ENCODE results near the gene FIG4.
"Not testable (repeated sequence)": the region's sequence is repeated elsewhere in the genome, so short reads cannot be mapped to it uniquely, and the experiment has no call there.

Gene FIG4

DNA sequence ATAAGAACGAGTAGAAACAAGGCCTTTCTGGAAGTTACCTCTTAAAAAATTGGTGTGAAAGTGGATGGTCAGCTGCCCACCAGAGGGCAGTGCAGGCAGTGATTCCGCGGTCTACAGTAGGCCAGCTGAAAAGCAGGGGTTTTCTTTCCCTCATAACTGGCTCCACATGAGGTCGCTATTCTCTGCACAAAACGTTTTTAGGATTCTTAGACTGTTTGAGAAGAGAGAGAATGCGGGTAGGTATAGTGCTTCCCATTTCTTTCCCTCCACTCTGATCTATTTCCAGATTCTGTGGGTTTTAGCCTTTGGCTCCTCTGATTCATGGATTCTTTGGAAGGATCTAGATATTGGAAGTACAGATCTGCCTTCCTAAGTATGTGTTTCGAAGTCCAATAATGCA is 14.2 kb downstream of the FIG4 start:
- H3K79me1 ChIP-seq (ENCODE audit: low read length) = no peaks in the 10 kb centered on the region
- no peak overlapping the region for H3K27ac ChIP-seq (ENCODE audit: low read depth, low read length)
- H2BK120ac ChIP-seq (ENCODE audit: low read depth, low read length) = no peak overlapping the region
- H3K4ac ChIP-seq (ENCODE audit: low read depth, low read length) = no peak overlapping the region
- H3K36me3 ChIP-seq (ENCODE audit: control insufficient read depth, insufficient read depth, low read length) = no peaks in the 10 kb centered on the region
- H2AK5ac ChIP-seq (ENCODE audit: low read length) = no peak overlapping the region
- no peak overlapping the region for H3K23ac ChIP-seq (ENCODE audit: low read length)
- H3K27me3 ChIP-seq (ENCODE audit: insufficient read depth, low read length, poor library complexity) = no peaks in the 10 kb centered on the region
- H3K18ac ChIP-seq (ENCODE audit: low read length) = no peak overlapping the region
- no peaks in the 10 kb centered on the region for H3K79me2 ChIP-seq (ENCODE audit: control insufficient read depth, insufficient read depth, low read length)
- no peak overlapping the region for H4K5ac ChIP-seq (ENCODE audit: low read length)
- H3K56ac ChIP-seq (ENCODE audit: low read length) = no peak overlapping the region
- peak; percentile 92 for DNase-seq
- no peak overlapping the region for H3K4me3 ChIP-seq (ENCODE audit: low read length)
- H2BK5ac ChIP-seq (ENCODE audit: low read length) = no peak overlapping the region
- no CpG with 5 or more reads among the region's 7 CpGs for WGBS (ENCODE audit: extremely low coverage, insufficient coverage, low lambda C conversion rate)
- no peaks in the 10 kb centered on the region for H3K4me1 ChIP-seq (ENCODE audit: control insufficient read depth, low read depth, low read length)
- no peak overlapping the region for H3K9ac ChIP-seq (ENCODE audit: low read length)
- H3K4me2 ChIP-seq (ENCODE audit: low read length) = no peak overlapping the region
- H2BK15ac ChIP-seq (replicated peaks; ENCODE audit: low read depth) = no peak overlapping the region
- H4K8ac ChIP-seq (ENCODE audit: low read depth, low read length) = no peak overlapping the region

DNA sequence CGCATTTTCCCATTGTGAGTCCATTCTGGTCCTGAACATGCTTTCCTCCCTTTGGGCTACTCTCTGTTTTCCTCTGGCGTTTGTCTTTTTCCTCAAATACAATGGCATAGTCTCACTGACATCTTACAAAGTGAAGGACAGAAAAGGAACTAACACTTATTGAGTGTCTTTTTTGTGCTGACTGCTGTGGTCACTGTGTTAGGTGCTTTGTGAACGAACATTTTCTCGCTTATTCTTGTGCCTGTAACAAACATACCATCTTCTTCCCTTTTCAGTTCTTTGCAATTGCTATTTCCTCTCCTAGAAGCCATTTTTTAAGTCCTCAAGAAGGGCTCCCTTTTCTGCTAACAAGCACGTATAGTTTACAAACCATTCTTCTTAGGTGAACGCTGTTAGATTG is 15.4 kb downstream of the FIG4 start:
- Histone ChIP-seq H3K36me3 (ENCODE audit: control insufficient read depth, insufficient read depth, low read length) (no peaks in the 10 kb centered on the region), H3K4me2 (ENCODE audit: low read length) (no peak overlapping the region), H2AK5ac (ENCODE audit: low read length) (no peak overlapping the region), H2BK120ac (ENCODE audit: low read depth, low read length) (no peak overlapping the region), H3K27ac (ENCODE audit: low read depth, low read length) (no peak overlapping the region), H3K23ac (ENCODE audit: low read length) (no peak overlapping the region), H3K4ac (ENCODE audit: low read depth, low read length) (no peak overlapping the region), H4K8ac (ENCODE audit: low read depth, low read length) (no peak overlapping the region), H4K5ac (ENCODE audit: low read length) (no peak overlapping the region), H3K9ac (ENCODE audit: low read length) (no peak overlapping the region), H3K18ac (ENCODE audit: low read length) (no peak overlapping the region), H2BK15ac (replicated peaks; ENCODE audit: low read depth) (no peak overlapping the region), H3K4me1 (ENCODE audit: control insufficient read depth, low read depth, low read length) (no peaks in the 10 kb centered on the region), H3K79me2 (ENCODE audit: control insufficient read depth, insufficient read depth, low read length) (no peaks in the 10 kb centered on the region), H2BK5ac (ENCODE audit: low read length) (no peak overlapping the region), H3K4me3 (ENCODE audit: low read length) (no peak overlapping the region), H3K27me3 (ENCODE audit: insufficient read depth, low read length, poor library complexity) (no peaks in the 10 kb centered on the region), H3K56ac (ENCODE audit: low read length) (no peak overlapping the region), H3K79me1 (ENCODE audit: low read length) (no peaks in the 10 kb centered on the region)
- DNase-seq = no peak
- no CpG with 5 or more reads among the region's 6 CpGs for WGBS (ENCODE audit: extremely low coverage, insufficient coverage, low lambda C conversion rate)

DNA sequence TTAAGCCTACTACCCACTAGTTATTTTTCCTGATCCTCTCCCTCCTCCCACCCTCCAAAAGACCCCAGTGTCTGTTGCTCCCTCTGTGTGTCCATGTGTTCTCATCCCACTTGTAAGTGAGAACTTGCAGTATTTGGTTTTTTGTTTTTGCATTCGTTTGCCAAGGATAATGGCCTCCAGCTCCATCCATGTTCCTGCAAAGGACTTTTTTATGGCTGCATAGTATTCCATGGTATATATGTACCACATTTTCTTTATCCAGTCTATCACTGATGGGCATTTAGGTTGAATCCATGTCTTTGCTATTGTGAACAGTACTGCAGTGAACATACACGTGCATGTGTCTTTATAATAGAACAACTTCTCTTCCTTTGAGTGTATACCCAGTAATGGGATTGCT is 17.0 kb downstream of the FIG4 start:
- H3K4me1 ChIP-seq (ENCODE audit: control insufficient read depth, low read depth, low read length); H2BK120ac ChIP-seq (ENCODE audit: low read depth, low read length); H3K27me3 ChIP-seq (ENCODE audit: insufficient read depth, low read length, poor library complexity); H3K79me1 ChIP-seq (ENCODE audit: low read length); H3K23ac ChIP-seq (ENCODE audit: low read length); H3K4ac ChIP-seq (ENCODE audit: low read depth, low read length); H3K9ac ChIP-seq (ENCODE audit: low read length); H4K5ac ChIP-seq (ENCODE audit: low read length); H3K4me3 ChIP-seq (ENCODE audit: low read length); H3K56ac ChIP-seq (ENCODE audit: low read length); H2AK5ac ChIP-seq (ENCODE audit: low read length); H4K8ac ChIP-seq (ENCODE audit: low read depth, low read length); H3K18ac ChIP-seq (ENCODE audit: low read length); H2BK5ac ChIP-seq (ENCODE audit: low read length); H2BK15ac ChIP-seq (replicated peaks; ENCODE audit: low read depth); DNase-seq; H3K27ac ChIP-seq (ENCODE audit: low read depth, low read length); H3K79me2 ChIP-seq (ENCODE audit: control insufficient read depth, insufficient read depth, low read length); H3K4me2 ChIP-seq (ENCODE audit: low read length); H3K36me3 ChIP-seq (ENCODE audit: control insufficient read depth, insufficient read depth, low read length): not testable (repeated sequence)
- no CpG with 5 or more reads among the region's 2 CpGs for WGBS (ENCODE audit: extremely low coverage, insufficient coverage, low lambda C conversion rate)

DNA sequence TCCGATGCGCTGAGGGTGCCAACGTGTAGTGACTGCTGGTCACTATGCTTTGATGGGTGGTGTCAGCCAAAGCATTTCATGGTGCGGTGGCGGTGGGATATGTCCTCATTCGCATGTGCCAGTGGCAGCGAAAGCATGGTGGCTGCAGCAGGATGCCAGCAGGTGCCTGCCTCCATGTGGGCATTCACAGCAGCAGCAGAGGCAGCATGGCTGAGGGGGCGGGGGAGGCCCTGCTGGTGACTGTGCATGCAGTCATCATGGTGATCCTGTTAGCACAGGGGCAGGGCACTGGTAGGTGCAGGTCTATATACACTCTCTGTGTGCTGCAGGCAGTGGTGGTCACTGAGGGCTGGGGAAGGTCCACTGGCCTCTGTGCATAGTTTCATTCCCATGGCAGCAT is 22.0 kb downstream of the FIG4 start:
- Histone ChIP-seq H2AK5ac (ENCODE audit: low read length) (no peak overlapping the region), H4K8ac (ENCODE audit: low read depth, low read length) (no peak overlapping the region), H3K56ac (ENCODE audit: low read length) (peak overlapping the region; percentile 19), H3K9ac (ENCODE audit: low read length) (no peak overlapping the region), H3K27me3 (ENCODE audit: insufficient read depth, low read length, poor library complexity) (no peaks in the 10 kb centered on the region), H2BK5ac (ENCODE audit: low read length) (no peak overlapping the region), H3K4me1 (ENCODE audit: control insufficient read depth, low read depth, low read length) (no peaks in the 10 kb centered on the region), H3K4ac (ENCODE audit: low read depth, low read length) (no peak overlapping the region), H3K79me2 (ENCODE audit: control insufficient read depth, insufficient read depth, low read length) (no peaks in the 10 kb centered on the region), H3K23ac (ENCODE audit: low read length) (no peak overlapping the region), H3K79me1 (ENCODE audit: low read length) (no peaks in the 10 kb centered on the region), H3K27ac (ENCODE audit: low read depth, low read length) (no peak overlapping the region), H3K4me3 (ENCODE audit: low read length) (no peak overlapping the region), H3K36me3 (ENCODE audit: control insufficient read depth, insufficient read depth, low read length) (no peaks in the 10 kb centered on the region), H2BK120ac (ENCODE audit: low read depth, low read length) (no peak overlapping the region), H3K4me2 (ENCODE audit: low read length) (no peak overlapping the region), H3K18ac (ENCODE audit: low read length) (no peak overlapping the region), H2BK15ac (replicated peaks; ENCODE audit: low read depth) (no peak overlapping the region), H4K5ac (ENCODE audit: low read length) (no peak overlapping the region)
- DNase-seq = no peak
- no CpG with 5 or more reads among the region's 8 CpGs for WGBS (ENCODE audit: extremely low coverage, insufficient coverage, low lambda C conversion rate)

DNA sequence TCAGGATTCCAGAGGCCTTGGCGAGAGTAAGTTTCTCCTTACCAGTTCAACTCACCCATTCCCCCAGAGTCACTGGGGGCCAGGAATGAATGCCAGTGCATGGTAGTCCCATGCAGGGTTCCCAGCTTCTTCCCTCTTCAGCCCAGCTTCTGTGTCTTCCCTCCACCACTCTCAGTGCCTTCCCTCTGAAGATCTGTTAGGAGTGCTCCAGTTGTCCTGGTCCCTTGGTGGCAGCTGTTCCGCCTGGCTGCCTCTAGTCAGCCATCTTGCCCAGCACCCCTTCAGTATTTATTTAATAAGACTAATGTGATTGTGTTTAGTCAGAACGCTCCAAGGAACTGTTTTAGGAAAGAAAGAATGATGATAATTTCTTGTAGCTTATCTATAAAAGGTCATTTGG is 23.1 kb downstream of the FIG4 start:
- no peaks in the 10 kb centered on the region for H3K36me3 ChIP-seq (ENCODE audit: control insufficient read depth, insufficient read depth, low read length)
- no peak overlapping the region for H2BK5ac ChIP-seq (ENCODE audit: low read length)
- no peak overlapping the region for H3K4me3 ChIP-seq (ENCODE audit: low read length)
- H3K79me1 ChIP-seq (ENCODE audit: low read length) = no peaks in the 10 kb centered on the region
- H3K56ac ChIP-seq (ENCODE audit: low read length) = no peak overlapping the region
- no peak overlapping the region for H3K18ac ChIP-seq (ENCODE audit: low read length)
- no peaks in the 10 kb centered on the region for H3K27me3 ChIP-seq (ENCODE audit: insufficient read depth, low read length, poor library complexity)
- no peak for DNase-seq
- no peak overlapping the region for H3K23ac ChIP-seq (ENCODE audit: low read length)
- H3K9ac ChIP-seq (ENCODE audit: low read length) = no peak overlapping the region
- no peak overlapping the region for H4K5ac ChIP-seq (ENCODE audit: low read length)
- H3K27ac ChIP-seq (ENCODE audit: low read depth, low read length) = no peak overlapping the region
- H4K8ac ChIP-seq (ENCODE audit: low read depth, low read length) = no peak overlapping the region
- no peak overlapping the region for H2BK15ac ChIP-seq (replicated peaks; ENCODE audit: low read depth)
- H3K4me2 ChIP-seq (ENCODE audit: low read length) = no peak overlapping the region
- H3K4me1 ChIP-seq (ENCODE audit: control insufficient read depth, low read depth, low read length) = no peaks in the 10 kb centered on the region
- WGBS (ENCODE audit: extremely low coverage, insufficient coverage, low lambda C conversion rate) = no CpG with 5 or more reads among the region's 3 CpGs
- H2AK5ac ChIP-seq (ENCODE audit: low read length) = no peak overlapping the region
- no peak overlapping the region for H2BK120ac ChIP-seq (ENCODE audit: low read depth, low read length)
- H3K79me2 ChIP-seq (ENCODE audit: control insufficient read depth, insufficient read depth, low read length) = no peaks in the 10 kb centered on the region
- no peak overlapping the region for H3K4ac ChIP-seq (ENCODE audit: low read depth, low read length)

DNA sequence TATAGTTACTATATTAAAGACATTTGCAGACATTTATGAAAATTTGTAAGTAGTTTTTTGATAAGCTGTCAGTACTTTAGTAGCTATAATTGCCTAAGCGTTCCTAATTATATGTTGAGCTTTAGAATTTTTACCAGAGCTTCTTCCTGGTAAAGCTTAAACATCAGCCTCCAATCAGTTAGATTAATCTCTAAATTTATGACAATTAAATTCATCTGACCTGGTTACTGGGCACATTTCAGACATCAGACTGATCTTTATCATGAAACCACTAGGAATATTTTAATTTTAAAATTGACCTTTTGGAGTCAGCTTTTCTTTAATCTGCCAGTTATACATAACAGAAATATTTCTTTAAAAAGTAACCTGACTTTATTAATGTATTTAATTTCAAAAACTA is 23.5 kb downstream of the FIG4 start:
- Histone ChIP-seq H2BK15ac (replicated peaks; ENCODE audit: low read depth) (no peak overlapping the region), H3K79me1 (ENCODE audit: low read length) (no peaks in the 10 kb centered on the region), H3K23ac (ENCODE audit: low read length) (no peak overlapping the region), H2BK5ac (ENCODE audit: low read length) (no peak overlapping the region), H3K9ac (ENCODE audit: low read length) (no peak overlapping the region), H2BK120ac (ENCODE audit: low read depth, low read length) (no peak overlapping the region), H3K18ac (ENCODE audit: low read length) (no peak overlapping the region), H3K4me3 (ENCODE audit: low read length) (no peak overlapping the region), H4K8ac (ENCODE audit: low read depth, low read length) (no peak overlapping the region), H3K27ac (ENCODE audit: low read depth, low read length) (no peak overlapping the region), H3K4me2 (ENCODE audit: low read length) (no peak overlapping the region), H3K4ac (ENCODE audit: low read depth, low read length) (no peak overlapping the region), H3K36me3 (ENCODE audit: control insufficient read depth, insufficient read depth, low read length) (no peaks in the 10 kb centered on the region), H3K79me2 (ENCODE audit: control insufficient read depth, insufficient read depth, low read length) (no peaks in the 10 kb centered on the region), H3K56ac (ENCODE audit: low read length) (no peak overlapping the region), H3K4me1 (ENCODE audit: control insufficient read depth, low read depth, low read length) (no peaks in the 10 kb centered on the region), H4K5ac (ENCODE audit: low read length) (no peak overlapping the region), H3K27me3 (ENCODE audit: insufficient read depth, low read length, poor library complexity) (no peaks in the 10 kb centered on the region), H2AK5ac (ENCODE audit: low read length) (no peak overlapping the region)
- no CpG with 5 or more reads among the region's 1 CpG for WGBS (ENCODE audit: extremely low coverage, insufficient coverage, low lambda C conversion rate)
- no peak for DNase-seq
